Liver (tissue), 9 donors: ENCODE measurements around the gene SUN2. TPM values are rescaled to one million over a fixed set of nuclear protein-coding genes. Genes with fewer than 3 reads are reported as not detected.

Source experiments
- DNase-seq: peaks from one replicate; pipeline ENCODE4 v3.0.0-alpha.2; 2017; ENCODE audit warnings: low spot score
- H3K27ac ChIP-seq, 2 donors: one replicate each; pipeline ENCODE4 v1.7.0; 2013; ENCODE audit warnings: inconsistent platforms in 2 of 2, low read length in 2 of 2, control low read depth in 1 of 2, low read depth in 1 of 2, mild to moderate bottlenecking in 1 of 2
- H3K27me3 ChIP-seq, 4 donors: one replicate each; pipeline versions ENCODE4 v1.6.1 to v1.7.0; 2013; ENCODE audit warnings: low read length in 3 of 4, inconsistent platforms in 1 of 4, mild to moderate bottlenecking in 1 of 4, moderate library complexity in 1 of 4; ENCODE audit not compliant: control insufficient read depth in 4 of 4, insufficient read depth in 4 of 4
- H3K36me3 ChIP-seq, 4 donors: one replicate each; pipeline versions ENCODE4 v1.6.1 to v1.7.0; 2013; ENCODE audit warnings: low read length in 3 of 4, mild to moderate bottlenecking in 3 of 4, low read depth in 1 of 4, moderate library complexity in 1 of 4; ENCODE audit not compliant: control insufficient read depth in 4 of 4, insufficient read depth in 3 of 4
- H3K4me1 ChIP-seq, 4 donors: one replicate each; pipeline versions ENCODE4 v1.6.1 to v1.7.0; 2013; ENCODE audit warnings: low read length in 3 of 4, mild to moderate bottlenecking in 3 of 4, moderate library complexity in 1 of 4; ENCODE audit not compliant: control insufficient read depth in 4 of 4, insufficient read depth in 4 of 4
- H3K4me3 ChIP-seq, 3 donors: one replicate each; pipeline versions ENCODE4 v1.6.1 to v1.7.0; 2013; ENCODE audit warnings: low read length in 3 of 3, control low read depth in 1 of 3, low read depth in 1 of 3, mild to moderate bottlenecking in 1 of 3
- H3K9ac ChIP-seq, 2 donors: one replicate each; pipeline ENCODE4 v1.7.0; 2013; ENCODE audit warnings: low read length in 2 of 2, mild to moderate bottlenecking in 2 of 2, moderate library complexity in 2 of 2, control low read depth in 1 of 2, low read depth in 1 of 2
- H3K9me3 ChIP-seq, 4 donors: one replicate each; pipeline versions ENCODE4 v1.6.1 to v1.7.0; 2013; ENCODE audit warnings: low read length in 3 of 4; ENCODE audit not compliant: control insufficient read depth in 4 of 4
- ATF3 ChIP-seq: IDR thresholded peaks from 2 replicates; pipeline ENCODE4 v1.6.1; 2016; ENCODE audit warnings: antibody characterized with exemption
- EGR1 ChIP-seq, 2 donors: IDR thresholded peaks; 2 replicates each; pipeline ENCODE4 v1.6.1; 2016 to 2018; ENCODE audit warnings: antibody characterized with exemption in 2 of 2, low read depth in 2 of 2
- FOXA1 ChIP-seq: IDR thresholded peaks from 2 replicates; pipeline ENCODE4 v1.6.1; 2016; ENCODE audit warnings: antibody characterized with exemption
- FOXA2 ChIP-seq: IDR thresholded peaks from 2 replicates; pipeline ENCODE4 v1.6.1; 2016; ENCODE audit warnings: antibody characterized with exemption
- HNF4A ChIP-seq, 2 donors: conservative IDR thresholded peaks; 2 replicates each; pipeline ENCODE4 v1.6.1; 2016; ENCODE audit warnings: antibody characterized with exemption in 2 of 2, mild to moderate bottlenecking in 2 of 2
- HNF4G ChIP-seq: IDR thresholded peaks from 2 replicates; pipeline ENCODE4 v1.6.1; 2016; ENCODE audit warnings: antibody characterized with exemption
- JUND ChIP-seq, 2 donors: IDR thresholded peaks; 2 replicates each; pipeline ENCODE4 v1.6.1; 2016; ENCODE audit warnings: antibody characterized with exemption in 2 of 2
- MAX ChIP-seq: IDR thresholded peaks from 2 replicates; pipeline ENCODE4 v1.6.1; 2016; ENCODE audit warnings: antibody characterized with exemption
- NR2F2 ChIP-seq: IDR thresholded peaks from 2 replicates; pipeline ENCODE4 v1.6.1; 2016; ENCODE audit warnings: antibody characterized with exemption
- RAD21 ChIP-seq, 2 donors: IDR thresholded peaks; 2 replicates each; pipeline ENCODE4 v1.6.1; 2016; ENCODE audit warnings: antibody characterized with exemption in 2 of 2, mild to moderate bottlenecking in 2 of 2
- RXRA ChIP-seq, 2 donors: IDR thresholded peaks; 2 replicates each; pipeline ENCODE4 v1.6.1; 2017 to 2018; ENCODE audit warnings: antibody characterized with exemption in 2 of 2, mild to moderate bottlenecking in 1 of 2
- SP1 ChIP-seq: IDR thresholded peaks from 2 replicates; pipeline ENCODE4 v1.6.1; 2018; ENCODE audit warnings: antibody characterized with exemption, mild to moderate bottlenecking
- TAF1 ChIP-seq: conservative IDR thresholded peaks from 2 replicates; pipeline ENCODE4 v1.6.1; 2016; ENCODE audit warnings: antibody characterized with exemption, mild to moderate bottlenecking
- WGBS: extraction: QIAGEN DNeasy Blood & Tissue Kit; methylation state at CpG from one replicate; pipeline ENCODE4 v1.1.7; 2013; 5-methylcytosine and 5-hydroxymethylcytosine counted together
- polyA plus RNA-seq, 2 donors: library from polyadenylated mRNA; stranded (reverse) in 1 of 2; unstranded in 1 of 2; fragments of 200-250 nt in 1 of 2; fragments of >200 nt in 1 of 2; fragmentation: Nextera tagmentation in 1 of 2; extraction: Ambion mirVana in 1 of 2; gene quantifications; one replicate each; pipeline versions ENCODE4 v1.2.1 to v1.2.3, GENCODE V29; 2013 to 2015
- total RNA-seq, 2 donors: library from RNA; depleted of rRNA; stranded (reverse); fragments of >200 nt; gene quantifications; one replicate each; pipeline ENCODE4 v1.2.3, GENCODE V29; 2014
- TF ChIP-seq, protein P1 (sequence below): IDR thresholded peaks from 2 replicates; pipeline ENCODE4 v1.6.1; 2016; ENCODE audit warnings: antibody characterized with exemption, mild to moderate bottlenecking
- TF ChIP-seq, protein P2 (sequence below): IDR thresholded peaks from 2 replicates; pipeline ENCODE4 v1.6.1; 2016; ENCODE audit warnings: antibody characterized with exemption
- TF ChIP-seq, protein P3 (sequence below): fragments of 150-350 bp; IDR thresholded peaks from 2 replicates; pipeline ENCODE4 v1.5.1; 2017; ENCODE audit warnings: improper control_type of control experiment, low read depth, low read length; ENCODE audit not compliant: missing input control
- donor health status: healthy.
- donor health status: healthy.
- donor health status: healthy.
- donor health status: healthy.
- donor health status: healthy.

Gene SUN2
- total and polyA plus RNA-seq, 4 donors, result 13.1 to 170 (median 81.5) TPM

GRCh38 chr22:38699784-38700183 is 56.0 kb downstream of the SUN2 start:
- peak overlapping the region; percentile 89 to 97 for H3K9ac ChIP-seq
- no peaks in the 10 kb centered on the region for H3K9me3 ChIP-seq
- H3K27me3 ChIP-seq, result no peaks in the 10 kb centered on the region
- peak overlapping the region; percentile 90 to 98 for H3K27ac ChIP-seq
- H3K4me1 ChIP-seq, result peaks cover 8 to 41% (median 32%) of the 10 kb centered on the region in 4 donors
- H3K4me3 ChIP-seq, result peak overlapping the region; percentile 65 to 83 (median 66)
- no peaks in the 10 kb centered on the region for H3K36me3 ChIP-seq
- DNase-seq, result no peak
- TF ChIP-seq RAD21 (IDR thresholded peaks at IDR 0.05) (no peak), RXRA (IDR thresholded peaks at IDR 0.05) (no peak), ATF3 (no peak), MAX (no peak), NR2F2 (no peak), HNF4G (no peak), JUND (IDR thresholded peaks at IDR 0.05) (no peak), FOXA1 (no peak), HNF4A (conservative IDR thresholded peaks at IDR 0.05) (no peak), FOXA2 (no peak)
- TF ChIP-seq, protein P1, sequence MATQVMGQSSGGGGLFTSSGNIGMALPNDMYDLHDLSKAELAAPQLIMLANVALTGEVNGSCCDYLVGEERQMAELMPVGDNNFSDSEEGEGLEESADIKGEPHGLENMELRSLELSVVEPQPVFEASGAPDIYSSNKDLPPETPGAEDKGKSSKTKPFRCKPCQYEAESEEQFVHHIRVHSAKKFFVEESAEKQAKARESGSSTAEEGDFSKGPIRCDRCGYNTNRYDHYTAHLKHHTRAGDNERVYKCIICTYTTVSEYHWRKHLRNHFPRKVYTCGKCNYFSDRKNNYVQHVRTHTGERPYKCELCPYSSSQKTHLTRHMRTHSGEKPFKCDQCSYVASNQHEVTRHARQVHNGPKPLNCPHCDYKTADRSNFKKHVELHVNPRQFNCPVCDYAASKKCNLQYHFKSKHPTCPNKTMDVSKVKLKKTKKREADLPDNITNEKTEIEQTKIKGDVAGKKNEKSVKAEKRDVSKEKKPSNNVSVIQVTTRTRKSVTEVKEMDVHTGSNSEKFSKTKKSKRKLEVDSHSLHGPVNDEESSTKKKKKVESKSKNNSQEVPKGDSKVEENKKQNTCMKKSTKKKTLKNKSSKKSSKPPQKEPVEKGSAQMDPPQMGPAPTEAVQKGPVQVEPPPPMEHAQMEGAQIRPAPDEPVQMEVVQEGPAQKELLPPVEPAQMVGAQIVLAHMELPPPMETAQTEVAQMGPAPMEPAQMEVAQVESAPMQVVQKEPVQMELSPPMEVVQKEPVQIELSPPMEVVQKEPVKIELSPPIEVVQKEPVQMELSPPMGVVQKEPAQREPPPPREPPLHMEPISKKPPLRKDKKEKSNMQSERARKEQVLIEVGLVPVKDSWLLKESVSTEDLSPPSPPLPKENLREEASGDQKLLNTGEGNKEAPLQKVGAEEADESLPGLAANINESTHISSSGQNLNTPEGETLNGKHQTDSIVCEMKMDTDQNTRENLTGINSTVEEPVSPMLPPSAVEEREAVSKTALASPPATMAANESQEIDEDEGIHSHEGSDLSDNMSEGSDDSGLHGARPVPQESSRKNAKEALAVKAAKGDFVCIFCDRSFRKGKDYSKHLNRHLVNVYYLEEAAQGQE, result no peak
- TF ChIP-seq, protein P2, sequence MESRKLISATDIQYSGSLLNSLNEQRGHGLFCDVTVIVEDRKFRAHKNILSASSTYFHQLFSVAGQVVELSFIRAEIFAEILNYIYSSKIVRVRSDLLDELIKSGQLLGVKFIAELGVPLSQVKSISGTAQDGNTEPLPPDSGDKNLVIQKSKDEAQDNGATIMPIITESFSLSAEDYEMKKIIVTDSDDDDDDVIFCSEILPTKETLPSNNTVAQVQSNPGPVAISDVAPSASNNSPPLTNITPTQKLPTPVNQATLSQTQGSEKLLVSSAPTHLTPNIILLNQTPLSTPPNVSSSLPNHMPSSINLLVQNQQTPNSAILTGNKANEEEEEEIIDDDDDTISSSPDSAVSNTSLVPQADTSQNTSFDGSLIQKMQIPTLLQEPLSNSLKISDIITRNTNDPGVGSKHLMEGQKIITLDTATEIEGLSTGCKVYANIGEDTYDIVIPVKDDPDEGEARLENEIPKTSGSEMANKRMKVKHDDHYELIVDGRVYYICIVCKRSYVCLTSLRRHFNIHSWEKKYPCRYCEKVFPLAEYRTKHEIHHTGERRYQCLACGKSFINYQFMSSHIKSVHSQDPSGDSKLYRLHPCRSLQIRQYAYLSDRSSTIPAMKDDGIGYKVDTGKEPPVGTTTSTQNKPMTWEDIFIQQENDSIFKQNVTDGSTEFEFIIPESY, result no peak
- 49% methylated on average over 6 of the region's 6 CpGs for WGBS

DNA sequence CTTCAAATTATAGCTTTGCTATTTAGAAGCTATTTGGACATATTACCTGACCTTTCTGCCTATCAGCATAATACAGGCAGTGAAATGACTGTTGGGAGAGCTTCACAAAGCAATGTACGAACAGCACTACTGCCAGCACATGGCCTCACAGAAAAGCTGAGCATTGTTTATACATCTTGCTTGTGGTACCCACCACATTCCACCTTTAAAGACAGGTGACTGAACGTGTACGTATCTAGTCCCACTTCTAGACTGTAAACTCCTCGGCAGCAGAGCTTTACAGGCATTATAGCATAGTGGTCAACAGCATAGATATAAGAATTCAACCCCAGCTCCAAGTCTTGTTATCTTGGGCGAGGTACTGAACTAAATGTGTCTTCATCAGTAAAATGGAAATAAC is 56.7 kb downstream of the SUN2 start:
- peak overlapping the region; percentile 90 to 98 for H3K27ac ChIP-seq
- H3K9ac ChIP-seq, result peak overlapping the region; percentile 89 to 97
- no peak for DNase-seq
- peaks cover 8 to 37% (median 29%) of the 10 kb centered on the region in 4 donors for H3K4me1 ChIP-seq
- H3K36me3 ChIP-seq, result no peaks in the 10 kb centered on the region
- no peaks in the 10 kb centered on the region for H3K9me3 ChIP-seq
- 75% methylated on average over 5 of the region's 5 CpGs for WGBS
- no peaks in the 10 kb centered on the region for H3K27me3 ChIP-seq
- peak overlapping the region; percentile 65 to 83 (median 66) for H3K4me3 ChIP-seq
- TF ChIP-seq MAX, result no peak
- no peak for TF ChIP-seq FOXA2
- no peak for TF ChIP-seq NR2F2
- no peak for TF ChIP-seq RAD21 (IDR thresholded peaks at IDR 0.05)
- TF ChIP-seq, protein P1, result no peak
- TF ChIP-seq, protein P3, sequence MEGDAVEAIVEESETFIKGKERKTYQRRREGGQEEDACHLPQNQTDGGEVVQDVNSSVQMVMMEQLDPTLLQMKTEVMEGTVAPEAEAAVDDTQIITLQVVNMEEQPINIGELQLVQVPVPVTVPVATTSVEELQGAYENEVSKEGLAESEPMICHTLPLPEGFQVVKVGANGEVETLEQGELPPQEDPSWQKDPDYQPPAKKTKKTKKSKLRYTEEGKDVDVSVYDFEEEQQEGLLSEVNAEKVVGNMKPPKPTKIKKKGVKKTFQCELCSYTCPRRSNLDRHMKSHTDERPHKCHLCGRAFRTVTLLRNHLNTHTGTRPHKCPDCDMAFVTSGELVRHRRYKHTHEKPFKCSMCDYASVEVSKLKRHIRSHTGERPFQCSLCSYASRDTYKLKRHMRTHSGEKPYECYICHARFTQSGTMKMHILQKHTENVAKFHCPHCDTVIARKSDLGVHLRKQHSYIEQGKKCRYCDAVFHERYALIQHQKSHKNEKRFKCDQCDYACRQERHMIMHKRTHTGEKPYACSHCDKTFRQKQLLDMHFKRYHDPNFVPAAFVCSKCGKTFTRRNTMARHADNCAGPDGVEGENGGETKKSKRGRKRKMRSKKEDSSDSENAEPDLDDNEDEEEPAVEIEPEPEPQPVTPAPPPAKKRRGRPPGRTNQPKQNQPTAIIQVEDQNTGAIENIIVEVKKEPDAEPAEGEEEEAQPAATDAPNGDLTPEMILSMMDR, result no peak
- no peak for TF ChIP-seq HNF4G
- no peak for TF ChIP-seq HNF4A (conservative IDR thresholded peaks at IDR 0.05)
- no peak for TF ChIP-seq JUND (IDR thresholded peaks at IDR 0.05)
- TF ChIP-seq, protein P2, result no peak
- TF ChIP-seq TAF1, result no peak
- TF ChIP-seq RXRA (IDR thresholded peaks at IDR 0.05), result no peak
- TF ChIP-seq FOXA1, result no peak
- TF ChIP-seq EGR1 (IDR thresholded peaks at IDR 0.05; ENCODE audit: low read depth in 2 of 2), result no peak
- no peak for TF ChIP-seq SP1
- TF ChIP-seq ATF3, result no peak
